K562 (cell line): ENCODE data around the gene GATB. TPM values are rescaled to one million over a fixed set of nuclear protein-coding genes. Genes with fewer than 3 reads are reported as not detected.

Experiments
- ATAC-seq: fragments of 200-7000 bp; cut with Tn5 transposase; 3 replicates; pipeline ENCODE4 v1.9.1; 2020; ENCODE audit warnings: moderate library complexity
- BruUV-seq: library from RNA; stranded (reverse); fragments of 400-500 nt; replicated peaks from 2 replicates; lab custom pipeline; 2021; lab: Mats Ljungman, UMichigan
- CTCF ChIA-PET: fragments of 300-600 bp; formaldehyde crosslinking; extraction: SDS; loops from one replicate; lab custom pipeline; 2021; ENCODE audit warnings: low intra/inter-chr PET ratio; lab: Yijun Ruan, JAX
- POLR2A ChIA-PET: fragments of 300-600, 350-650 bp; sonication (Branson Sonifier 250); formaldehyde crosslinking; extraction: SDS; loops from one replicate; lab custom pipeline; 2021; ENCODE audit warnings: antibody characterized with exemption, inconsistent platforms; lab: Yijun Ruan, JAX
- DNase-seq, 4 experiments: peaks; one replicate each; pipeline versions ENCODE4 v3.0.0 to v3.0.0-alpha.2; 2011 to 2018; ENCODE audit warnings: low spot score in 3 of 4, mixed read lengths in 3 of 4; ENCODE audit errors: extremely low read depth in 1 of 4
- FAIRE-seq: peaks from 2 replicates; lab custom pipeline; 2011; peaks lifted over from hg19 to GRCh38; lab: Jason Lieb, UNC
- H2AFZ ChIP-seq: 2 replicates; pipeline ENCODE4 v1.6.0; 2011; ENCODE audit warnings: low read depth, low read length, control low read depth, inconsistent platforms
- H3K27ac ChIP-seq: fragments of 200-600 bp; 3 replicates; pipeline ENCODE4 v1.8.0; 2011; ENCODE audit warnings: low read depth, mild to moderate bottlenecking, control low read depth, inconsistent platforms, low read length, moderate library complexity, mixed read lengths; ENCODE audit errors: extremely low read depth
- H3K27me3 ChIP-seq, 2 experiments: fragments of 300-600 bp in 1 of 2; 2 replicates in 1 of 2; 3 replicates in 1 of 2; pipeline versions ENCODE4 v1.6.0 to v1.8.0; 2011; ENCODE audit warnings: inconsistent platforms in 2 of 2, low read length in 2 of 2, mild to moderate bottlenecking in 1 of 2, mixed read lengths in 1 of 2, moderate library complexity in 1 of 2; ENCODE audit not compliant: control insufficient read depth in 2 of 2, insufficient read depth in 2 of 2
- H3K36me3 ChIP-seq: fragments of 300-600 bp; 3 replicates; pipeline ENCODE4 v1.8.0; 2011; ENCODE audit warnings: mild to moderate bottlenecking, low read length, inconsistent platforms; ENCODE audit not compliant: control insufficient read depth, insufficient read depth
- H3K4me1 ChIP-seq, 2 experiments: fragments of 200-600 bp in 1 of 2; replicated peaks in 1 of 2; 2 replicates in 1 of 2; 3 replicates in 1 of 2; pipeline versions ENCODE4 v1.5.1 to v1.8.0; 2011; ENCODE audit warnings: inconsistent platforms in 2 of 2, low read length in 2 of 2, mild to moderate bottlenecking in 1 of 2, mixed read lengths in 1 of 2, moderate library complexity in 1 of 2; ENCODE audit not compliant: control insufficient read depth in 2 of 2, insufficient read depth in 2 of 2
- H3K4me2 ChIP-seq: 2 replicates; pipeline ENCODE4 v1.6.1; 2011; ENCODE audit warnings: low read length, control low read depth, inconsistent platforms, mixed read lengths; ENCODE audit not compliant: insufficient read depth
- H3K4me3 ChIP-seq: fragments of 200-600 bp; sonication (generic), shearing (Covaris generic); 2 replicates; pipeline ENCODE4 v1.5.1; 2016; ENCODE audit warnings: control low read depth, inconsistent platforms
- H3K79me2 ChIP-seq: fragments of 200-600 bp; 3 replicates; pipeline ENCODE4 v1.8.0; 2011; ENCODE audit warnings: low read length, inconsistent platforms; ENCODE audit not compliant: control insufficient read depth, insufficient read depth
- H3K9ac ChIP-seq, 2 experiments: 2 replicates each; pipeline versions ENCODE4 v1.6.0 to v1.6.1; 2011; ENCODE audit warnings: low read depth in 2 of 2, low read length in 2 of 2, control low read depth in 1 of 2, inconsistent platforms in 1 of 2, mild to moderate bottlenecking in 1 of 2, mixed read lengths in 1 of 2; ENCODE audit not compliant: insufficient read depth in 1 of 2
- H3K9me1 ChIP-seq: one replicate; pipeline ENCODE4 v1.6.0; 2011; ENCODE audit warnings: inconsistent platforms, mild to moderate bottlenecking, low read length, moderate library complexity; ENCODE audit not compliant: control insufficient read depth, insufficient read depth
- H3K9me3 ChIP-seq: replicated peaks from 2 replicates; pipeline ENCODE4 v1.5.1; 2011; ENCODE audit warnings: low read depth, low read length, inconsistent platforms; ENCODE audit not compliant: control insufficient read depth, insufficient read depth
- H4K20me1 ChIP-seq: replicated peaks from 2 replicates; pipeline ENCODE4 v1.6.1; 2011; ENCODE audit warnings: low read length, inconsistent platforms, mixed read lengths; ENCODE audit not compliant: control insufficient read depth, insufficient read depth
- DIDO1 ChIP-seq: fragments of 450-650 bp; IDR thresholded peaks from 2 replicates; pipeline ENCODE4 v1.6.1; 2016; ENCODE audit warnings: low read depth, missing biosample characterization, missing genetic modification characterization
- GATAD2A ChIP-seq: fragments of 450-650 bp; IDR thresholded peaks from 2 replicates; pipeline ENCODE4 v1.6.1; 2017
- HINFP ChIP-seq: fragments of 450-650 bp; conservative IDR thresholded peaks from 2 replicates; pipeline ENCODE4 v1.6.1; 2016; ENCODE audit warnings: missing genetic modification characterization, low read depth, mild to moderate bottlenecking, control low read depth, missing compliant biosample characterization
- L3MBTL2 ChIP-seq: fragments of 450-650 bp; IDR thresholded peaks from 2 replicates; pipeline ENCODE4 v1.6.1; 2016; ENCODE audit warnings: mild to moderate bottlenecking, moderate library complexity
- NR2F6 ChIP-seq: fragments of 450-650 bp; formaldehyde crosslinking; IDR thresholded peaks from 2 replicates; pipeline ENCODE4 v1.4.0; 2020; ENCODE audit warnings: mild to moderate bottlenecking
- PKNOX1 ChIP-seq: fragments of 450-650 bp; IDR thresholded peaks from 2 replicates; pipeline ENCODE4 v1.6.1; 2016
- SETDB1 ChIP-seq: IDR thresholded peaks from one replicate; pipeline ENCODE4 v1.6.1; 2012; ENCODE audit warnings: low read length, control low read depth, inconsistent platforms
- TARDBP ChIP-seq: fragments of 450-650 bp; IDR thresholded peaks from 2 replicates; pipeline ENCODE4 v1.6.1; 2016
- ZNF143 ChIP-seq: sonication (generic); formaldehyde crosslinking; IDR thresholded peaks from 2 replicates; pipeline ENCODE4 v1.9.0; 2022; ENCODE audit warnings: mild to moderate bottlenecking, missing genetic modification reagents
- ZNF764 ChIP-seq: fragments of 250-450 bp; sonication (Bioruptor Pico); IDR thresholded peaks from 2 replicates; pipeline ENCODE4 v1.4.0; 2020; ENCODE audit warnings: low read depth, mild to moderate bottlenecking, moderate library complexity
- ZSCAN29 ChIP-seq: fragments of 450-650 bp; IDR thresholded peaks from 2 replicates; pipeline ENCODE4 v1.6.1; 2017
- WGBS: fragments of 100-300 bp; shearing (Covaris generic); methylation state at CpG from one replicate; pipeline ENCODE4 v1.1.6; 2016; ENCODE audit warnings: low coverage, mixed read lengths; ENCODE audit not compliant: insufficient coverage; ENCODE audit errors: missing lambda C conversion rate; 5-methylcytosine and 5-hydroxymethylcytosine counted together
- in situ Hi-C: fragments of 300-500 bp; cut with MboI; formaldehyde crosslinking; loops from 4 replicates; pipeline ENCODE4 v1.15.0; 2018; ENCODE audit warnings: inconsistent platforms, mixed read lengths
- intact Hi-C: fragments of 100-400 bp; cut with micrococcal nuclease; formaldehyde crosslinking; loops from 2 replicates; pipeline ENCODE4 v1.14.2; 2022
- polyA plus RNA-seq, 8 experiments: library from polyadenylated mRNA; depleted of rRNA in 4 of 8; stranded (reverse) in 5 of 8; unstranded in 3 of 8; fragments of >200 nt; fragmentation: Nextera tagmentation in 2 of 8; fragmentation: Illumina TruSeq in 1 of 8; extraction: Ambion mirVana in 2 of 8; extraction: Trizol in 1 of 8; gene quantifications; 2 replicates each; pipeline versions ENCODE4 v1.2.1 to v1.2.3, GENCODE V29; 2011 to 2014; ENCODE audit warnings: inconsistent platforms in 1 of 8, missing spikeins in 1 of 8
- total RNA-seq, 7 experiments: library from RNA; depleted of rRNA in 6 of 7; stranded (reverse); fragments of >200 nt in 6 of 7; fragmentation: Illumina TruSeq in 2 of 7; extraction: Trizol in 2 of 7; gene quantifications; 2 replicates each; pipeline versions ENCODE4 v1.2.1 to v1.2.3, GENCODE V29; 2011 to 2021; ENCODE audit warnings: low replicate concordance in 1 of 7
- TF ChIP-seq, protein P1 (sequence below): conservative IDR thresholded peaks from 2 replicates; pipeline ENCODE4 v1.6.1; 2011; ENCODE audit warnings: low read depth, mild to moderate bottlenecking, low read length; ENCODE audit not compliant: control insufficient read depth
- TF ChIP-seq, protein P2 (sequence below): sonication (generic); formaldehyde crosslinking; IDR thresholded peaks from 2 replicates; pipeline ENCODE4 v1.8.0; 2022; ENCODE audit warnings: mild to moderate bottlenecking, missing genetic modification reagents
- TF ChIP-seq, protein P3 (sequence below), 2 experiments: fragments of 200-800 bp in 1 of 2; sonication (Bioruptor generic) in 1 of 2; sonication (generic) in 1 of 2; formaldehyde crosslinking in 1 of 2; IDR thresholded peaks in 1 of 2; conservative IDR thresholded peaks in 1 of 2; 2 replicates each; pipeline versions ENCODE4 v1.5.0 to v1.6.1; 2016 to 2020; ENCODE audit warnings: missing compliant biosample characterization in 1 of 2, missing genetic modification characterization in 1 of 2, missing genetic modification reagents in 1 of 2

The GATB gene
- total and polyA plus RNA-seq, 9 of the 15 experiments (the other 6 are each of a cell fraction or from before 2014, with no cell fraction given), result 15.3 to 31.8 (median 26.2) TPM

GRCh38 chr4:151668689-151669402, 92.0 kb downstream of the GATB start:
- H3K9ac ChIP-seq, result no peak overlapping the region
- BruUV-seq, result no TSS peak
- no peak overlapping the region for H3K27ac ChIP-seq
- ChIA-PET CTCF (no interaction called here), POLR2A (interaction anchor here (0.6 kb wide), 1 partner anchor 10 kb away, joined by 3 read pairs; no protein-coding TSS in a partner anchor)
- H2AFZ ChIP-seq, result no peak overlapping the region
- ATAC-seq (no peak), FAIRE-seq (no peak), DNase-seq (no peak)
- in situ Hi-C loops, result no loop called here
- H3K79me2 ChIP-seq, result no peaks in the 10 kb centered on the region
- no peaks in the 10 kb centered on the region for H3K9me3 ChIP-seq
- intact Hi-C loops, result no loop called here
- peaks cover 14 to 24% of the 10 kb centered on the region in 2 experiments for H3K4me1 ChIP-seq
- H4K20me1 ChIP-seq, result peaks cover 6% of the 10 kb centered on the region; the same call in 1 of the 2 replicates
- H3K36me3 ChIP-seq, result no peaks in the 10 kb centered on the region
- no peaks in the 10 kb centered on the region for H3K9me1 ChIP-seq
- H3K4me2 ChIP-seq, result no peak overlapping the region
- no peak overlapping the region for H3K4me3 ChIP-seq
- peaks cover 8 to 14% of the 10 kb centered on the region in 2 experiments; a peak in 4 of 5 replicates for H3K27me3 ChIP-seq
- 14% methylated on average over 4 of the region's 4 CpGs for WGBS
- TF ChIP-seq, protein P1, sequence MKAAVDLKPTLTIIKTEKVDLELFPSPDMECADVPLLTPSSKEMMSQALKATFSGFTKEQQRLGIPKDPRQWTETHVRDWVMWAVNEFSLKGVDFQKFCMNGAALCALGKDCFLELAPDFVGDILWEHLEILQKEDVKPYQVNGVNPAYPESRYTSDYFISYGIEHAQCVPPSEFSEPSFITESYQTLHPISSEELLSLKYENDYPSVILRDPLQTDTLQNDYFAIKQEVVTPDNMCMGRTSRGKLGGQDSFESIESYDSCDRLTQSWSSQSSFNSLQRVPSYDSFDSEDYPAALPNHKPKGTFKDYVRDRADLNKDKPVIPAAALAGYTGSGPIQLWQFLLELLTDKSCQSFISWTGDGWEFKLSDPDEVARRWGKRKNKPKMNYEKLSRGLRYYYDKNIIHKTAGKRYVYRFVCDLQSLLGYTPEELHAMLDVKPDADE, result no peak
- no peak for TF ChIP-seq TARDBP
- TF ChIP-seq NR2F6, result no peak
- TF ChIP-seq ZNF764 (CRISPR knock-in tag), result no peak
- TF ChIP-seq HINFP, result no peak
- no peak for TF ChIP-seq DIDO1 (tag)
- TF ChIP-seq ZNF143, result no peak
- TF ChIP-seq GATAD2A, result no peak
- TF ChIP-seq L3MBTL2, result no peak
- TF ChIP-seq, protein P2, sequence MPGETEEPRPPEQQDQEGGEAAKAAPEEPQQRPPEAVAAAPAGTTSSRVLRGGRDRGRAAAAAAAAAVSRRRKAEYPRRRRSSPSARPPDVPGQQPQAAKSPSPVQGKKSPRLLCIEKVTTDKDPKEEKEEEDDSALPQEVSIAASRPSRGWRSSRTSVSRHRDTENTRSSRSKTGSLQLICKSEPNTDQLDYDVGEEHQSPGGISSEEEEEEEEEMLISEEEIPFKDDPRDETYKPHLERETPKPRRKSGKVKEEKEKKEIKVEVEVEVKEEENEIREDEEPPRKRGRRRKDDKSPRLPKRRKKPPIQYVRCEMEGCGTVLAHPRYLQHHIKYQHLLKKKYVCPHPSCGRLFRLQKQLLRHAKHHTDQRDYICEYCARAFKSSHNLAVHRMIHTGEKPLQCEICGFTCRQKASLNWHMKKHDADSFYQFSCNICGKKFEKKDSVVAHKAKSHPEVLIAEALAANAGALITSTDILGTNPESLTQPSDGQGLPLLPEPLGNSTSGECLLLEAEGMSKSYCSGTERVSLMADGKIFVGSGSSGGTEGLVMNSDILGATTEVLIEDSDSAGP (CRISPR knock-in tag), result no peak
- TF ChIP-seq, protein P3, sequence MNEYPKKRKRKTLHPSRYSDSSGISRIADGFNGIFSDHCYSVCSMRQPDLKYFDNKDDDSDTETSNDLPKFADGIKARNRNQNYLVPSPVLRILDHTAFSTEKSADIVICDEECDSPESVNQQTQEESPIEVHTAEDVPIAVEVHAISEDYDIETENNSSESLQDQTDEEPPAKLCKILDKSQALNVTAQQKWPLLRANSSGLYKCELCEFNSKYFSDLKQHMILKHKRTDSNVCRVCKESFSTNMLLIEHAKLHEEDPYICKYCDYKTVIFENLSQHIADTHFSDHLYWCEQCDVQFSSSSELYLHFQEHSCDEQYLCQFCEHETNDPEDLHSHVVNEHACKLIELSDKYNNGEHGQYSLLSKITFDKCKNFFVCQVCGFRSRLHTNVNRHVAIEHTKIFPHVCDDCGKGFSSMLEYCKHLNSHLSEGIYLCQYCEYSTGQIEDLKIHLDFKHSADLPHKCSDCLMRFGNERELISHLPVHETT (CRISPR knock-in tag; conservative IDR thresholded peaks at IDR 0.05 in 1 of 2, IDR thresholded peaks at IDR 0.05 in 1 of 2), result no peak
- no peak for TF ChIP-seq SETDB1
- TF ChIP-seq ZSCAN29, result no peak
- no peak for TF ChIP-seq PKNOX1
